HCT116 (cell line): Measurements from ENCODE around the gene CRHR1. TPM values are rescaled to one million over a fixed set of nuclear protein-coding genes. Genes with fewer than 3 reads are reported as not detected.

ENCODE experiments used
- ATAC-seq: fragments of 200-7000 bp; cut with Tn5 transposase; 2 replicates; pipeline ENCODE4 v1.9.1; 2020; ENCODE audit warnings: mild to moderate bottlenecking, moderate library complexity
- BruUV-seq: library from RNA; stranded (reverse); fragments of 400-500 nt; replicated peaks from 2 replicates; lab custom pipeline; 2021; lab: Mats Ljungman, UMichigan
- CTCF ChIA-PET: fragments of 300-600 bp; sonication (Branson Sonifier 250); formaldehyde crosslinking; loops from one replicate; lab custom pipeline; 2021; ENCODE audit warnings: antibody characterized with exemption; lab: Charles Lee
- POLR2A ChIA-PET: fragments of 300-600, 350-600 bp; sonication (Branson Sonifier 250); formaldehyde crosslinking; loops from one replicate; lab custom pipeline; 2021; ENCODE audit warnings: antibody characterized with exemption; lab: Charles Lee
- RAD21 ChIA-PET, 2 experiments: fragments of 300-600 bp; sonication (Branson Sonifier 250); formaldehyde crosslinking; loops; one replicate each; lab custom pipeline; 2023; ENCODE audit warnings: low total read pairs in 2 of 2; ENCODE audit not compliant: uncharacterized antibody in 2 of 2, unreplicated experiment in 2 of 2, low non-redundant PET in 1 of 2; lab: Charles Lee
- DNase-seq: peaks from one replicate; pipeline ENCODE4 v3.0.0-alpha.2; 2010; ENCODE audit warnings: low read depth, low spot score
- H2AFZ ChIP-seq: fragments of 200-600 bp; shearing (Covaris generic), sonication (generic); 2 replicates; pipeline ENCODE4 v1.6.1; 2017; ENCODE audit warnings: low read depth, mixed run types, mixed read lengths, antibody characterized with exemption, low read length; ENCODE audit not compliant: poor library complexity, severe bottlenecking
- H3K27ac ChIP-seq: 2 replicates; pipeline ENCODE4 v1.5.1; 2012; ENCODE audit warnings: low read depth, low read length
- H3K27me3 ChIP-seq: fragments of 200-600 bp; sonication (generic); 2 replicates; pipeline ENCODE4 v1.6.1; 2016; ENCODE audit warnings: mixed run types, low read length, mixed read lengths; ENCODE audit not compliant: insufficient read depth
- H3K36me3 ChIP-seq, 2 experiments: fragments of 200-500 bp in 1 of 2; fragments of 200-600 bp in 1 of 2; sonication (Bioruptor generic) in 1 of 2; sonication (generic) in 1 of 2; 2 replicates each; pipeline versions ENCODE4 v1.5.1 to v1.6.1; 2014 to 2016; ENCODE audit warnings: low read length in 2 of 2, inconsistent platforms in 1 of 2, mixed read lengths in 1 of 2, mixed run types in 1 of 2; ENCODE audit not compliant: insufficient read depth in 2 of 2, control insufficient read depth in 1 of 2
- H3K4me1 ChIP-seq, 2 experiments: fragments of 200-600 bp in 1 of 2; sonication (generic) in 1 of 2; 2 replicates each; pipeline versions ENCODE4 v1.5.1 to v1.6.1; 2012 to 2017; ENCODE audit warnings: low read length in 2 of 2, inconsistent platforms in 1 of 2, mild to moderate bottlenecking in 1 of 2, mixed read lengths in 1 of 2, mixed run types in 1 of 2, moderate library complexity in 1 of 2; ENCODE audit not compliant: insufficient read depth in 2 of 2, control insufficient read depth in 1 of 2
- H3K4me2 ChIP-seq: fragments of 200-600 bp; sonication (generic); 2 replicates; pipeline ENCODE4 v1.6.1; 2017; ENCODE audit warnings: mixed run types, low read length, mixed read lengths
- H3K4me3 ChIP-seq, 2 experiments: fragments of 200-600 bp in 1 of 2; sonication (generic) in 1 of 2; replicated peaks in 1 of 2; 2 replicates each; pipeline ENCODE4 v1.5.1; 2011 to 2016; ENCODE audit warnings: low read length in 2 of 2, control low read depth in 1 of 2, low read depth in 1 of 2, mild to moderate bottlenecking in 1 of 2, mixed read lengths in 1 of 2, mixed run types in 1 of 2
- H3K79me2 ChIP-seq: fragments of 200-600 bp; sonication (generic); 2 replicates; pipeline ENCODE4 v1.6.1; 2017; ENCODE audit warnings: mild to moderate bottlenecking, mixed run types, low read length, moderate library complexity, mixed read lengths; ENCODE audit not compliant: insufficient read depth
- H3K9ac ChIP-seq: fragments of 200-600 bp; sonication (generic); 2 replicates; pipeline ENCODE4 v1.6.1; 2016; ENCODE audit warnings: low read length, mixed read lengths
- H3K9me2 ChIP-seq: fragments of 200-600 bp; sonication (generic), shearing (Covaris generic); 2 replicates; pipeline ENCODE4 v1.6.1; 2017; ENCODE audit warnings: mixed run types, mild to moderate bottlenecking, moderate library complexity; ENCODE audit not compliant: insufficient read depth
- H3K9me3 ChIP-seq, 2 experiments: fragments of 200-500 bp in 1 of 2; fragments of 200-600 bp in 1 of 2; sonication (Bioruptor generic) in 1 of 2; sonication (generic) in 1 of 2; 2 replicates each; pipeline ENCODE4 v1.6.1; 2014 to 2017; ENCODE audit warnings: low read length in 2 of 2, mixed read lengths in 2 of 2, inconsistent platforms in 1 of 2, low read depth in 1 of 2, mild to moderate bottlenecking in 1 of 2, mixed run types in 1 of 2, moderate library complexity in 1 of 2; ENCODE audit not compliant: control insufficient read depth in 1 of 2, insufficient read depth in 1 of 2
- H4K20me1 ChIP-seq: fragments of 200-600 bp; sonication (generic), shearing (Covaris generic); 2 replicates; pipeline ENCODE4 v1.6.1; 2017; ENCODE audit warnings: mixed run types, mild to moderate bottlenecking, moderate library complexity; ENCODE audit not compliant: insufficient read depth
- ATF3 ChIP-seq: IDR thresholded peaks from 2 replicates; pipeline ENCODE4 v1.6.1; 2012
- CEBPB ChIP-seq: IDR thresholded peaks from 2 replicates; pipeline ENCODE4 v1.6.1; 2012; ENCODE audit warnings: low read depth
- RAD21 ChIP-seq: IDR thresholded peaks from 2 replicates; pipeline ENCODE4 v1.6.1; 2012; ENCODE audit warnings: low read depth, mild to moderate bottlenecking
- SP1 ChIP-seq: IDR thresholded peaks from 2 replicates; pipeline ENCODE4 v1.6.1; 2012; ENCODE audit warnings: low read depth
- YY1 ChIP-seq: IDR thresholded peaks from 2 replicates; pipeline ENCODE4 v1.6.1; 2011; ENCODE audit warnings: low read length, low read depth, moderate library complexity, mild to moderate bottlenecking; ENCODE audit not compliant: insufficient replicate concordance; ENCODE audit errors: extremely low read depth
- ZNF274 ChIP-seq: fragments of 200-500 bp; sonication (Bioruptor generic); IDR thresholded peaks from 2 replicates; pipeline ENCODE4 v1.6.1; 2014; ENCODE audit warnings: mild to moderate bottlenecking, low read depth, low read length, inconsistent platforms
- intact Hi-C: fragments of 100-400 bp; cut with micrococcal nuclease; formaldehyde crosslinking; loops from 2 replicates; pipeline ENCODE4 v1.10.0; 2022
- total RNA-seq: library from RNA; stranded (reverse); gene quantifications from one replicate; pipeline ENCODE4 v1.2.1, GENCODE V29; 2021; ENCODE audit not compliant: unreplicated experiment

Gene CRHR1
- total RNA-seq, 1 experiment from 2014 or later: 0.12 TPM

GRCh38 chr17:45845376-45846185, 61.5 kb downstream of the CRHR1 start:
- H3K4me2 ChIP-seq: no peak overlapping the region
- intact Hi-C loops: no loop called here

GRCh38 chr17:45846223-45846622, 62.1 kb downstream of the CRHR1 start:
- DNase-seq: no peak
- Histone ChIP-seq H3K4me3 (no peak overlapping the region), H3K27ac (no peak overlapping the region), H3K9me3 (no peaks in the 10 kb centered on the region), H3K4me1 (peaks cover 0 to 8% of the 10 kb centered on the region in 2 experiments; a peak in 2 of 4 replicates), H2AFZ (no peak overlapping the region), H3K79me2 (no peaks in the 10 kb centered on the region), H3K9ac (no peak overlapping the region), H3K36me3 (no peaks in the 10 kb centered on the region), H3K27me3 (no peaks in the 10 kb centered on the region), H4K20me1 (no peaks in the 10 kb centered on the region), H3K9me2 (no peaks in the 10 kb centered on the region), H3K4me2 (no peak overlapping the region)
- TF ChIP-seq RAD21 (no peak), YY1 (no peak), ZNF274 (no peak)
- ChIA-PET RAD21 (no interaction called here), POLR2A (no interaction called here), CTCF (interaction anchor here (1.6 kb wide), 1 partner anchor 10 kb away, joined by 5 read pairs; no protein-coding TSS in a partner anchor)
- intact Hi-C loops: no loop called here
- no TSS peak for BruUV-seq
- no peak for ATAC-seq

More at GRCh38 chr17:45845376-45846185, 61.5 kb downstream of the CRHR1 start:
- H3K27me3 ChIP-seq: no peaks in the 10 kb centered on the region
- H4K20me1 ChIP-seq: no peaks in the 10 kb centered on the region
- POLR2A ChIA-PET: no interaction called here
- H3K9me3 ChIP-seq: no peaks in the 10 kb centered on the region
- CTCF ChIA-PET: interaction anchor here (1.6 kb wide), 1 partner anchor 10 kb away, joined by 5 read pairs; no protein-coding TSS in a partner anchor
- H3K36me3 ChIP-seq: no peaks in the 10 kb centered on the region
- no peaks in the 10 kb centered on the region for H3K79me2 ChIP-seq
- no peak overlapping the region for H2AFZ ChIP-seq
- peaks cover 0 to 8% of the 10 kb centered on the region in 2 experiments; a peak in 2 of 4 replicates for H3K4me1 ChIP-seq
- DNase-seq: no peak
- TF ChIP-seq CEBPB (no peak), RAD21 (no peak), SP1 (no peak), ATF3 (no peak)
- RAD21 ChIA-PET: no interaction called here
- no peak overlapping the region for H3K4me3 ChIP-seq
- no peak for ATAC-seq
- BruUV-seq: no TSS peak
- H3K9ac ChIP-seq: no peak overlapping the region
- no peaks in the 10 kb centered on the region for H3K9me2 ChIP-seq
- H3K27ac ChIP-seq: no peak overlapping the region
